GM19025 (cell line): ENCODE data around the gene NPEPPS.

Source experiments
- ATAC-seq: cut with Tn5 transposase; IDR thresholded peaks from one replicate; pipeline ENCODE4 v1.9.1; 2021; ENCODE audit warnings: mild to moderate bottlenecking, low read depth, moderate library complexity; ENCODE audit not compliant: unreplicated experiment

Gene NPEPPS

GRCh38 chr17:47660064-47660492, 129.2 kb downstream of the NPEPPS start:
- no peak for ATAC-seq

- ATAC-seq: no peak
These were observed 133.2 kb downstream of the NPEPPS start for GRCh38 chr17:47663912-47664623.

- ATAC-seq: no peak
These were observed 133.7 kb downstream of the NPEPPS start for GRCh38 chr17:47664624-47664941.

GRCh38 chr17:47665655-47666054, 134.7 kb downstream of the NPEPPS start:
- ATAC-seq: no peak

- ATAC-seq: no peak
These were observed 138.2 kb downstream of the NPEPPS start for GRCh38 chr17:47669081-47669480.

- no peak for ATAC-seq
These were observed 139.2 kb downstream of the NPEPPS start for GRCh38 chr17:47670064-47670463.
